Activated CD4-positive, alpha-beta memory T cell treated with anti-CD3 and anti-CD28 coated beads for 36 hours (primary cell): ENCODE data around the gene LTO1. TPM values are rescaled to one million over a fixed set of nuclear protein-coding genes. Genes with fewer than 3 reads are reported as not detected.

Source experiments
- CTCF ChIA-PET: fragments of 350-600 bp; sonication (Branson Sonifier 250); formaldehyde crosslinking; loops from one replicate; lab custom pipeline; 2021; ENCODE audit warnings: antibody characterized with exemption, inconsistent platforms; lab: Charles Lee
- POLR2A ChIA-PET: fragments of 350-600 bp; sonication (Branson Sonifier 250); formaldehyde crosslinking; loops from one replicate; lab custom pipeline; 2021; ENCODE audit warnings: antibody characterized with exemption; lab: Charles Lee
- DNase-seq: peaks from one replicate; pipeline ENCODE4 v3.0.0-alpha.2; 2020
- H3K27ac Mint-ChIP-seq: one replicate; pipeline ENCODE4 v1.8.0; 2021; ENCODE audit warnings: mixed read lengths
- H3K27me3 Mint-ChIP-seq: one replicate; pipeline ENCODE4 v1.8.0; 2021; ENCODE audit warnings: mixed read lengths
- H3K36me3 Mint-ChIP-seq: one replicate; pipeline ENCODE4 v1.8.0; 2021; ENCODE audit warnings: mixed read lengths
- H3K4me1 Mint-ChIP-seq: one replicate; pipeline ENCODE4 v1.8.0; 2021; ENCODE audit warnings: low read depth, mixed read lengths
- H3K4me3 Mint-ChIP-seq: one replicate; pipeline ENCODE4 v1.8.0; 2021; ENCODE audit warnings: mild to moderate bottlenecking, mixed read lengths
- H3K9me3 Mint-ChIP-seq: one replicate; pipeline ENCODE4 v1.8.0; 2021; ENCODE audit warnings: mixed read lengths
- intact Hi-C: fragments of 100-400 bp; cut with micrococcal nuclease; formaldehyde crosslinking; loops from one replicate; pipeline ENCODE4 v1.15.1; 2023
- total RNA-seq, 2 experiments: library from RNA; stranded (reverse); gene quantifications; one replicate each; pipeline ENCODE4 v1.2.3, GENCODE V29; 2021

LTO1 gene
- total RNA-seq, 2 experiments from 2014 or later: 16.3 to 16.7 TPM

GRCh38 chr11:69670158-69670845 lies 4.9 kb downstream of the LTO1 start:
- peaks cover 25% of the 10 kb centered on the region for H3K36me3 Mint-ChIP-seq
- DNase-seq: peak; percentile 70
- no peaks in the 10 kb centered on the region for H3K9me3 Mint-ChIP-seq
- H3K4me3 Mint-ChIP-seq: no peak overlapping the region
- intact Hi-C loops: no loop called here
- CTCF ChIA-PET: interaction anchor here (0.6 to 3.3 kb wide), 20 partner anchors 9 to 629 kb away, joined by 3 to 12 read pairs (median 6); partner anchors contain the start of gene MYEOV
- POLR2A ChIA-PET: no interaction called here
- no peaks in the 10 kb centered on the region for H3K27me3 Mint-ChIP-seq
- H3K4me1 Mint-ChIP-seq: peaks cover 24% of the 10 kb centered on the region
- peak overlapping the region; percentile 16 for H3K27ac Mint-ChIP-seq

GRCh38 chr11:69669486-69669885 lies 5.7 kb downstream of the LTO1 start:
- H3K27me3 Mint-ChIP-seq: no peaks in the 10 kb centered on the region
- ChIA-PET CTCF (interaction anchor here (0.7 to 3.3 kb wide), 10 partner anchors 8 to 568 kb away, joined by 3 to 12 read pairs (median 6); partner anchors contain the start of gene MYEOV), POLR2A (no interaction called here)
- H3K27ac Mint-ChIP-seq: no peak overlapping the region
- no peak overlapping the region for H3K4me3 Mint-ChIP-seq
- H3K36me3 Mint-ChIP-seq: peaks cover 25% of the 10 kb centered on the region
- intact Hi-C loops: no loop called here
- H3K9me3 Mint-ChIP-seq: no peaks in the 10 kb centered on the region
- no peak for DNase-seq
- H3K4me1 Mint-ChIP-seq: peaks cover 21% of the 10 kb centered on the region

- Mint-ChIP-seq H3K27me3 (no peaks in the 10 kb centered on the region), H3K27ac (no peak overlapping the region), H3K9me3 (no peaks in the 10 kb centered on the region), H3K4me1 (peaks cover 11% of the 10 kb centered on the region), H3K36me3 (peaks cover 31% of the 10 kb centered on the region), H3K4me3 (no peak overlapping the region)
- no peak for DNase-seq
- POLR2A ChIA-PET: no interaction called here
- intact Hi-C loops: no loop called here
- CTCF ChIA-PET: interaction anchor here (1.4 to 3.3 kb wide), 2 partner anchors 374 to 566 kb away, joined by 4 to 12 read pairs; partner anchors contain the start of gene MYEOV
These were observed 7.2 kb downstream of the LTO1 start for GRCh38 chr11:69667619-69668604.

GRCh38 chr11:69666752-69667536 lies 8.2 kb downstream of the LTO1 start:
- POLR2A ChIA-PET: no interaction called here
- Mint-ChIP-seq H3K4me1 (peaks cover 7% of the 10 kb centered on the region), H3K4me3 (no peak overlapping the region), H3K9me3 (no peaks in the 10 kb centered on the region), H3K36me3 (peaks cover 29% of the 10 kb centered on the region), H3K27me3 (no peaks in the 10 kb centered on the region), H3K27ac (no peak overlapping the region)
- CTCF ChIA-PET: no interaction called here
- intact Hi-C loops: no loop called here
- no peak for DNase-seq

GRCh38 chr11:69666261-69666660 lies 8.9 kb downstream of the LTO1 start:
- DNase-seq: no peak
- Mint-ChIP-seq H3K36me3 (peaks cover 24% of the 10 kb centered on the region), H3K4me3 (no peak overlapping the region), H3K27me3 (no peaks in the 10 kb centered on the region), H3K9me3 (no peaks in the 10 kb centered on the region), H3K4me1 (peaks cover 7% of the 10 kb centered on the region), H3K27ac (no peak overlapping the region)
- ChIA-PET POLR2A (no interaction called here), CTCF (no interaction called here)
- intact Hi-C loops: no loop called here

- no peaks in the 10 kb centered on the region for H3K9me3 Mint-ChIP-seq
- no peak for DNase-seq
These were observed 9.5 kb downstream of the LTO1 start for GRCh38 chr11:69665669-69666068.

GRCh38 chr11:69664901-69665300 lies 10.3 kb downstream of the LTO1 start:
- ChIA-PET CTCF (no interaction called here), POLR2A (no interaction called here)
- intact Hi-C loops: no loop called here
- Mint-ChIP-seq H3K4me1 (peaks cover under 1% of the 10 kb centered on the region), H3K27me3 (no peaks in the 10 kb centered on the region), H3K9me3 (no peaks in the 10 kb centered on the region), H3K27ac (no peak overlapping the region), H3K4me3 (no peak overlapping the region), H3K36me3 (peaks cover 18% of the 10 kb centered on the region)
- DNase-seq: no peak

More at GRCh38 chr11:69665669-69666068, 9.5 kb downstream of the LTO1 start:
- Mint-ChIP-seq H3K27me3 (no peaks in the 10 kb centered on the region), H3K27ac (no peak overlapping the region), H3K36me3 (peaks cover 23% of the 10 kb centered on the region), H3K4me3 (no peak overlapping the region), H3K4me1 (peaks cover 7% of the 10 kb centered on the region)
- intact Hi-C loops: no loop called here
- POLR2A ChIA-PET: no interaction called here
- CTCF ChIA-PET: no interaction called here

GRCh38 chr11:69664103-69664775 lies 10.9 kb downstream of the LTO1 start:
- ChIA-PET POLR2A (no interaction called here), CTCF (no interaction called here)
- DNase-seq: no peak
- Mint-ChIP-seq H3K27ac (no peak overlapping the region), H3K36me3 (peaks cover 17% of the 10 kb centered on the region), H3K9me3 (no peaks in the 10 kb centered on the region), H3K27me3 (no peaks in the 10 kb centered on the region), H3K4me3 (no peak overlapping the region), H3K4me1 (no peaks in the 10 kb centered on the region)
- intact Hi-C loops: no loop called here

- Mint-ChIP-seq H3K27me3 (no peaks in the 10 kb centered on the region), H3K36me3 (peaks cover 15% of the 10 kb centered on the region), H3K4me1 (no peaks in the 10 kb centered on the region), H3K9me3 (no peaks in the 10 kb centered on the region), H3K27ac (no peak overlapping the region), H3K4me3 (no peak overlapping the region)
- DNase-seq: no peak
- ChIA-PET CTCF (no interaction called here), POLR2A (no interaction called here)
- intact Hi-C loops: no loop called here
These were observed 11.8 kb downstream of the LTO1 start for GRCh38 chr11:69663326-69663725.

GRCh38 chr11:69662806-69663205 lies 12.3 kb downstream of the LTO1 start:
- no peak for DNase-seq
- no peaks in the 10 kb centered on the region for H3K27me3 Mint-ChIP-seq
- no peaks in the 10 kb centered on the region for H3K9me3 Mint-ChIP-seq
- no peak overlapping the region for H3K27ac Mint-ChIP-seq
- peaks cover 11% of the 10 kb centered on the region for H3K36me3 Mint-ChIP-seq
- CTCF ChIA-PET: interaction anchor here (1.3 kb wide), 1 partner anchor 370 kb away, joined by 3 read pairs; no protein-coding TSS in a partner anchor
- POLR2A ChIA-PET: no interaction called here
- no peaks in the 10 kb centered on the region for H3K4me1 Mint-ChIP-seq
- intact Hi-C loops: no loop called here
- H3K4me3 Mint-ChIP-seq: no peak overlapping the region

GRCh38 chr11:69662021-69662698 lies 13.0 kb downstream of the LTO1 start:
- no peak overlapping the region for H3K27ac Mint-ChIP-seq
- CTCF ChIA-PET: interaction anchor here (1.3 to 2.3 kb wide), 3 partner anchors 9 to 370 kb away, joined by 3 to 10 read pairs (median 3); no protein-coding TSS in a partner anchor
- no peaks in the 10 kb centered on the region for H3K4me1 Mint-ChIP-seq
- no peak for DNase-seq
- POLR2A ChIA-PET: no interaction called here
- no peaks in the 10 kb centered on the region for H3K27me3 Mint-ChIP-seq
- no peak overlapping the region for H3K4me3 Mint-ChIP-seq
- H3K36me3 Mint-ChIP-seq: peaks cover 6% of the 10 kb centered on the region
- intact Hi-C loops: no loop called here
- H3K9me3 Mint-ChIP-seq: no peaks in the 10 kb centered on the region
